Adipocyte (in vitro differentiated cells): Measurements from ENCODE around the gene NSMCE1.
"Not testable (repeated sequence)": the region's sequence is repeated elsewhere in the genome, so short reads cannot be mapped to it uniquely, and the experiment has no call there.

ENCODE experiments used
- DNase-seq: peaks from one replicate; pipeline ENCODE4 v3.0.0-alpha.2; 2015; ENCODE audit warnings: low read depth
- H3K27me3 ChIP-seq: replicated peaks from 2 replicates; pipeline ENCODE4 v1.7.0; 2013; ENCODE audit warnings: mild to moderate bottlenecking, low read length, moderate library complexity; ENCODE audit not compliant: control insufficient read depth, insufficient read depth
- H3K36me3 ChIP-seq: 2 replicates; pipeline ENCODE4 v1.7.0; 2013; ENCODE audit warnings: low read length, mild to moderate bottlenecking, moderate library complexity; ENCODE audit not compliant: control insufficient read depth, insufficient read depth, severe bottlenecking
- H3K4me1 ChIP-seq: 2 replicates; pipeline ENCODE4 v1.7.0; 2013; ENCODE audit warnings: mild to moderate bottlenecking, low read length, moderate library complexity; ENCODE audit not compliant: control insufficient read depth, insufficient read depth
- H3K4me3 ChIP-seq: 2 replicates; pipeline ENCODE4 v1.7.0; 2013; ENCODE audit warnings: mild to moderate bottlenecking, low read length, moderate library complexity
- H3K9ac ChIP-seq: 2 replicates; pipeline ENCODE4 v1.7.0; 2013; ENCODE audit warnings: mild to moderate bottlenecking, low read length, moderate library complexity
- H3K9me3 ChIP-seq: 2 replicates; pipeline ENCODE4 v1.7.0; 2013; ENCODE audit warnings: mild to moderate bottlenecking, low read length, moderate library complexity; ENCODE audit not compliant: control insufficient read depth

Gene NSMCE1

GRCh38 chr16:27298132-27298531, 29.6 kb upstream of the NSMCE1 start:
- DNase-seq: no peak
- Histone ChIP-seq H3K36me3 (no peaks in the 10 kb centered on the region), H3K27me3 (no peaks in the 10 kb centered on the region), H3K9me3 (no peaks in the 10 kb centered on the region), H3K4me3 (no peak overlapping the region), H3K9ac (no peak overlapping the region), H3K4me1 (no peaks in the 10 kb centered on the region)

- DNase-seq: no peak
- no peak overlapping the region for H3K9ac ChIP-seq
- H3K4me1 ChIP-seq: no peaks in the 10 kb centered on the region
- no peaks in the 10 kb centered on the region for H3K27me3 ChIP-seq
- no peak overlapping the region for H3K4me3 ChIP-seq
- no peaks in the 10 kb centered on the region for H3K9me3 ChIP-seq
- no peaks in the 10 kb centered on the region for H3K36me3 ChIP-seq
Observed at GRCh38 chr16:27293343-27293742, 24.8 kb upstream of the NSMCE1 start.

GRCh38 chr16:27291722-27292240, 23.2 kb upstream of the NSMCE1 start:
- no peaks in the 10 kb centered on the region for H3K27me3 ChIP-seq
- no peak overlapping the region for H3K9ac ChIP-seq
- H3K9me3 ChIP-seq: no peaks in the 10 kb centered on the region
- no peak overlapping the region for H3K4me3 ChIP-seq
- DNase-seq: no peak
- H3K36me3 ChIP-seq: no peaks in the 10 kb centered on the region
- H3K4me1 ChIP-seq: peaks cover 3% of the 10 kb centered on the region

GRCh38 chr16:27291106-27291505, 22.5 kb upstream of the NSMCE1 start:
- Histone ChIP-seq H3K4me3 (no peak overlapping the region), H3K27me3 (no peaks in the 10 kb centered on the region), H3K36me3 (no peaks in the 10 kb centered on the region), H3K9ac (no peak overlapping the region), H3K9me3 (no peaks in the 10 kb centered on the region), H3K4me1 (peaks cover 10% of the 10 kb centered on the region)
- DNase-seq: no peak

GRCh38 chr16:27290562-27290961, 22.0 kb upstream of the NSMCE1 start:
- Histone ChIP-seq H3K9ac (no peak overlapping the region), H3K36me3 (no peaks in the 10 kb centered on the region), H3K4me3 (no peak overlapping the region), H3K27me3 (no peaks in the 10 kb centered on the region), H3K9me3 (no peaks in the 10 kb centered on the region), H3K4me1 (peaks cover 13% of the 10 kb centered on the region)
- DNase-seq: no peak

GRCh38 chr16:27289669-27290068, 21.1 kb upstream of the NSMCE1 start:
- Histone ChIP-seq H3K4me3 (no peak overlapping the region), H3K9ac (no peak overlapping the region), H3K27me3 (no peaks in the 10 kb centered on the region), H3K4me1 (peaks cover 13% of the 10 kb centered on the region), H3K9me3 (no peaks in the 10 kb centered on the region), H3K36me3 (no peaks in the 10 kb centered on the region)
- DNase-seq: no peak

- not testable (repeated sequence) for H3K27me3 ChIP-seq, H3K36me3 ChIP-seq, H3K4me3 ChIP-seq, H3K9me3 ChIP-seq, H3K9ac ChIP-seq, DNase-seq
- peaks cover 13% of the 10 kb centered on the region for H3K4me1 ChIP-seq
Observed at GRCh38 chr16:27288313-27288712, 19.7 kb upstream of the NSMCE1 start.

GRCh38 chr16:27287887-27288286, 19.3 kb upstream of the NSMCE1 start:
- DNase-seq: no peak
- Histone ChIP-seq H3K9me3 (no peaks in the 10 kb centered on the region), H3K4me3 (no peak overlapping the region), H3K4me1 (peaks cover 13% of the 10 kb centered on the region), H3K27me3 (no peaks in the 10 kb centered on the region), H3K9ac (no peak overlapping the region), H3K36me3 (no peaks in the 10 kb centered on the region)

- peaks cover 13% of the 10 kb centered on the region for H3K4me1 ChIP-seq
Observed at GRCh38 chr16:27287051-27287811, 18.7 kb upstream of the NSMCE1 start.

GRCh38 chr16:27286451-27286850, 17.9 kb upstream of the NSMCE1 start:
- Histone ChIP-seq H3K4me3 (no peak overlapping the region), H3K4me1 (peaks cover 13% of the 10 kb centered on the region), H3K9me3 (no peaks in the 10 kb centered on the region), H3K27me3 (no peaks in the 10 kb centered on the region), H3K9ac (peak overlapping the region; percentile 20), H3K36me3 (no peaks in the 10 kb centered on the region)
- peak; percentile 72 for DNase-seq

More at GRCh38 chr16:27287051-27287811, 18.7 kb upstream of the NSMCE1 start:
- Histone ChIP-seq H3K9me3 (no peaks in the 10 kb centered on the region), H3K9ac (peak overlapping the region; percentile 20), H3K4me3 (no peak overlapping the region), H3K27me3 (no peaks in the 10 kb centered on the region), H3K36me3 (no peaks in the 10 kb centered on the region)
- DNase-seq: no peak

- no peak overlapping the region for H3K9ac ChIP-seq
- H3K27me3 ChIP-seq: no peaks in the 10 kb centered on the region
- peaks cover 13% of the 10 kb centered on the region for H3K4me1 ChIP-seq
- DNase-seq: no peak
- no peak overlapping the region for H3K4me3 ChIP-seq
- H3K36me3 ChIP-seq: no peaks in the 10 kb centered on the region
- H3K9me3 ChIP-seq: no peaks in the 10 kb centered on the region
Observed at GRCh38 chr16:27285676-27286196, 17.2 kb upstream of the NSMCE1 start.
